Renal pelvis (tissue), 12 donors: Measurements from ENCODE around the gene ZGPAT. TPM values are rescaled to one million over a fixed set of nuclear protein-coding genes. Genes with fewer than 3 reads are reported as not detected.
"Not testable (repeated sequence)": the region's sequence is repeated elsewhere in the genome, so short reads cannot be mapped to it uniquely, and the experiment has no call there.

ENCODE experiments used
- DNase-seq: peaks from one replicate; pipeline ENCODE4 v3.0.0-alpha.2; 2013
- long read RNA-seq, 16 experiments: transcript quantifications; one replicate each; lab custom pipeline, GENCODE V29; 2026
- polyA plus RNA-seq, 3 donors: library from polyadenylated mRNA; unstranded; fragments of 120-200 nt; gene quantifications; one replicate each; pipeline ENCODE4 v1.2.1, GENCODE V29; 2013; ENCODE audit not compliant: insufficient read length in 3 of 3

ZGPAT gene, protein sequence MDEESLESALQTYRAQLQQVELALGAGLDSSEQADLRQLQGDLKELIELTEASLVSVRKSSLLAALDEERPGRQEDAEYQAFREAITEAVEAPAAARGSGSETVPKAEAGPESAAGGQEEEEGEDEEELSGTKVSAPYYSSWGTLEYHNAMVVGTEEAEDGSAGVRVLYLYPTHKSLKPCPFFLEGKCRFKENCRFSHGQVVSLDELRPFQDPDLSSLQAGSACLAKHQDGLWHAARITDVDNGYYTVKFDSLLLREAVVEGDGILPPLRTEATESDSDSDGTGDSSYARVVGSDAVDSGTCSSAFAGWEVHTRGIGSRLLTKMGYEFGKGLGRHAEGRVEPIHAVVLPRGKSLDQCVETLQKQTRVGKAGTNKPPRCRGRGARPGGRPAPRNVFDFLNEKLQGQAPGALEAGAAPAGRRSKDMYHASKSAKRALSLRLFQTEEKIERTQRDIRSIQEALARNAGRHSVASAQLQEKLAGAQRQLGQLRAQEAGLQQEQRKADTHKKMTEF
- polyA plus RNA-seq, result 10 to 100 TPM; 24.2 to 28.9 (median 24.8) TPM
- long read RNA-seq, donor 1, transcript ZGPAT-202 (7 exons, 1,871 nt), result major isoform, 6 of 8 reads
- long read RNA-seq, donor 1, partial matches to known transcripts, result 0 of 8 reads
- long read RNA-seq, donor 1, other reads (novel, unspliced or antisense), result 0 of 8 reads
- long read RNA-seq, donor 2, transcript ZGPAT-204 (7 exons, 1,890 nt), result major isoform, 5 of 37 reads
- long read RNA-seq, donor 2, partial matches to known transcripts, result 7 of 37 reads
- long read RNA-seq, donor 2, other reads (novel, unspliced or antisense), result 22 of 37 reads
- long read RNA-seq, donor 3, partial matches to known transcripts, result 0 of 2 reads
- long read RNA-seq, donor 3, other reads (novel, unspliced or antisense), result 0 of 2 reads
- long read RNA-seq, donor 4, partial matches to known transcripts, result 5 of 12 reads
- long read RNA-seq, donor 4, other reads (novel, unspliced or antisense), result 0 of 12 reads
- long read RNA-seq, donor 5, partial matches to known transcripts, result 0 of 21 reads
- long read RNA-seq, donor 5, other reads (novel, unspliced or antisense), result 19 of 21 reads
- long read RNA-seq, donor 6, partial matches to known transcripts, result 0 of 9 reads
- long read RNA-seq, donor 6, other reads (novel, unspliced or antisense), result 0 of 9 reads
- long read RNA-seq, donor 7, partial matches to known transcripts, result 0 of 5 reads
- long read RNA-seq, donor 7, other reads (novel, unspliced or antisense), result 0 of 5 reads
- long read RNA-seq, donor 8, partial matches to known transcripts, result 0 of 4 reads
- long read RNA-seq, donor 8, other reads (novel, unspliced or antisense), result 0 of 4 reads
- long read RNA-seq, donor 9, transcript ZGPAT-202 (7 exons, 1,871 nt), result major isoform, 7 of 9 reads
- long read RNA-seq, donor 9, partial matches to known transcripts, result 0 of 9 reads
- long read RNA-seq, donor 9, other reads (novel, unspliced or antisense), result 0 of 9 reads
- long read RNA-seq, donor 10, partial matches to known transcripts, result 0 of 5 reads
- long read RNA-seq, donor 10, other reads (novel, unspliced or antisense), result 0 of 5 reads
- long read RNA-seq, donor 11, partial matches to known transcripts, result 0 of 4 reads
- long read RNA-seq, donor 11, other reads (novel, unspliced or antisense), result 0 of 4 reads
- long read RNA-seq, donor 12, transcript ZGPAT-202 (7 exons, 1,871 nt), result major isoform, 6 of 11 reads
- long read RNA-seq, donor 12, partial matches to known transcripts, result 0 of 11 reads
- long read RNA-seq, donor 12, other reads (novel, unspliced or antisense), result 0 of 11 reads
- long read RNA-seq, donor 13, partial matches to known transcripts, result 6 of 9 reads
- long read RNA-seq, donor 13, other reads (novel, unspliced or antisense), result 0 of 9 reads
- long read RNA-seq, donor 14, partial matches to known transcripts, result 5 of 11 reads
- long read RNA-seq, donor 14, other reads (novel, unspliced or antisense), result 0 of 11 reads
- long read RNA-seq, donor 15, transcript ZGPAT-202 (7 exons, 1,871 nt), result major isoform, 13 of 20 reads
- long read RNA-seq, donor 15, partial matches to known transcripts, result 0 of 20 reads
- long read RNA-seq, donor 15, other reads (novel, unspliced or antisense), result 0 of 20 reads
- long read RNA-seq, donor 16, transcript ZGPAT-202 (7 exons, 1,871 nt), result major isoform, 5 of 9 reads
- long read RNA-seq, donor 16, partial matches to known transcripts, result 0 of 9 reads
- long read RNA-seq, donor 16, other reads (novel, unspliced or antisense), result 0 of 9 reads

DNA sequence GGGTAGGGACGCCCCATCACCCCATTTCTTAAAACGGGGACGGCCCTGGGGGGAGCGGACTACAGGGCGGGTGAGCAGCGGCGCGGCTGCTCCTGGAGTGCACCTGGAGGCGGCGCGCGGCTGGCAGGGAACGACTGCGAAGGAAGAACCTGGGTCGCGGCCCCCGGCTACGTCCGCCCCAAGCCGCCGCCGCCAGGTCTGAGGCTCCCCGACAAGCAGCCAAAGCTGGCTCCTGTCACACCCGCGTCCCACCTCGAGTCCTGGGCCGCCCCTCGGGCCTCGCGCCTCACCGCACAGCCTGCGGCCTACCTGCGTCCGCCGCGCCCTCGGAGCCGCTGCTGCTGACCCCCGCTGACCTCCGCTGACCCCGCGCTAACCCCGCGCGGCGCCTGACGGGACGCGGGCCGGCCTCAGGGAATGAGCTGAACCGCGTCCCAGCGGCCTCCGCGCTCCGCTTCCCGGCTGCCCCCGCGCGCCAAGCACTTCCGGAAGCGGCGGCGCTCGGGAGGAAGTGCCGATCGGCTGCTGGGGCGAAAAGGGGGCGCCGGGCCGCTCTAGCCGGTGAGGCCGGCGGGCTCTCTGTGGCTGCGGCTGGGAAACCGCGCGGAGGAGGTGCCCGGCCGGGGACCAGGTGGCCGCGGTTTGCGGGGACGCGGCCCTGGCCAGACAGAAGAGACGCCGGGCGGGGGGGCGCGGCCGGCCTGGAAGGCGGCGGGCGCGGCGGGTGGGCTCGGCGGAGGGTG is at the start of gene ZGPAT, which contains the start of gene ARFRP1:
ZGPAT (plus strand) TSS at position 482 of the 743 bp plus-strand sequence. CDS start 542 bp downstream, outside the sequence.
ARFRP1 (minus strand) TSS at position 419 of the 743 bp plus-strand sequence. CDS start 885 bp downstream, outside the sequence.
- DNase-seq, result peak; percentile 86

DNA sequence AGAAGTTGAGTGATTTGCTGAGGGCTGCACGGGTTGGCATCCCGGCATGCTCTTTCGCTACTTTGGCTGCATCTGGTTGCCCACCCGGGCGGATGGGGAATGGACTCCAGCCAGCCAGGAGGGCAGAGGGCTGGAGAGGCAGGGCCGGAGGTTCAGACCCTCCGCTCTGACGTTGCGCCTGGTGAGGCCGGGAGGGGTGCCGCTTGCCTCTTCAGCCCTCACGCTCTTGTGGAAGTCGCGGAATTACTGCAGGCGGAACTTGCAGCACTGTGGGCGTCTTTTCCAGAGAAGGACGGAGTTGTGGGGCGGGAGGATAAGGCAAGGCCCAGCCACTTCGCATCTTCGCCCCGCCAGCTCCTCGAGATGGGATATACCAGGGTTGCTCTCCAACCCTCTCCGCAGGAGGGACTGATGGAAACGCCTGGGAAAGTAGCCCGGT is 49.1 kb upstream of the ZGPAT start:
- no peak for DNase-seq

DNA sequence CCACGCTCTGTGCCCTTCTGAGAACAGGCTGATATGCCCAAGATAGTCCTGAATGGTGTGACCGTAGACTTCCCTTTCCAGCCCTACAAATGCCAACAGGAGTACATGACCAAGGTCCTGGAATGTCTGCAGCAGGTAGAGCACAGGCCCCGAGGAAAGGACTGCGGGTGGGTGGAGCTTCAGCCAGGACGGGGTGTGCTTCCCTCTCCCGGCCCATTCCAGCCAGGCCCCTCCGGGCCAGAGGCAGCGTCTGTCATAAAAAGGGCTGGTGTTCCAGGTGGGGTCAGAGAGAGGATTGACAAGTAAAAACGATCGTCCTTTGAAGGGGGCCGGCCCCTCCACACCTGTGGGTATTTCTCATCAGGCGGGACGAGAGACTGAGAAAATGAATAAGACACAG is 48.5 kb upstream of the ZGPAT start:
- no peak for DNase-seq

DNA sequence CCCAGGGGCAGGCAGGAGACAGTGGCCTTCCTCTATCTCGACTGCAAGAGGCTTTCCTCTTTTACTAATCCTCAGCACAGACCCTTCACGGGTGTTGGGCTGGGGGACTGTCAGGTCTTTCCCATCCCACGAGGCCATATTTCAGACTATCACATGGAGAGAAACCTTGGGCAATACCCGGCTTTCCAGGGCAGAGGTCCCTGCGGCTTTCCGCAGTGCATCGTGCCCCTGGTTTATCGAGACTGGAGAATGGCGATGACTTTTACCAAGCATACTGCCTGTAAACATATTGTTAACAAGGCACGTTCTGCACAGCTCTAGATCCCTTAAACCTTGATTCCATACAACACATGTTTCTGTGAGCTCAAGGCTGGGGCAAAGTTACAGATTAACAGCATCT is 47.7 kb upstream of the ZGPAT start:
- DNase-seq, result not testable (repeated sequence)

DNA sequence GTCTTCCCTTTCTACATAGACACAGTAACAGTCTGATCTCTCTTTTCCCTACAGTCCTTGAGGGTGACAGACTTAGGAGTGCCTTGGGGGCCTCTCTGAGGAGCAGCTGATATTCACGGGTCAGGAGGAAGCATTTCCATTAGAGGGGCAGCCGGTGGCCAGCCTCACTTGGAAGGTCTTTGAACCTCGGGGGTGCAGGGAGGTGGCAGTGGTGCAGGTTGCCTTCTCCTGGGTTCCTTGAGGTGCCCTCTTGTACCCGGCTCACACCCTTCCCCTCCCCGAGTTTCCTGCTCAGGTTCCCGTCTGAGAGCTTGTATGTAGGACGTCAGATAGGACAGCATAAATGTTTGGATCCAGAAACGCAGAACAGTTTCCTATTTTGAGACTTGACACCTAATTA is 47.2 kb upstream of the ZGPAT start:
- no peak for DNase-seq

DNA sequence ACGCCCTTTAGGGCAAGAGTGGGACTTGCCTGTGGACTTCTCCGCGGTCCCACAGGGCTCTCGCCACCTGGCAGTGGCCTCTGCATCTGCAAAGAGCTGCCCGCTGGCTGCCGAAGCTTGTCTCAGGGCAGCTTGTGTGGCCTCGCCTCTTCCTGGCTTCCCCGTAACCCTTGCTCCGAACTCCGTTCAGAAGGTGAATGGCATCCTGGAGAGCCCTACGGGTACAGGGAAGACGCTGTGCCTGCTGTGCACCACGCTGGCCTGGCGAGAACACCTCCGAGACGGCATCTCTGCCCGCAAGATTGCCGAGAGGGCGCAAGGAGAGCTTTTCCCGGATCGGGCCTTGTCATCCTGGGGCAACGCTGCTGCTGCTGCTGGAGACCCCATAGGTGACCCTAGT is 46.7 kb upstream of the ZGPAT start:
- DNase-seq, result no peak

DNA sequence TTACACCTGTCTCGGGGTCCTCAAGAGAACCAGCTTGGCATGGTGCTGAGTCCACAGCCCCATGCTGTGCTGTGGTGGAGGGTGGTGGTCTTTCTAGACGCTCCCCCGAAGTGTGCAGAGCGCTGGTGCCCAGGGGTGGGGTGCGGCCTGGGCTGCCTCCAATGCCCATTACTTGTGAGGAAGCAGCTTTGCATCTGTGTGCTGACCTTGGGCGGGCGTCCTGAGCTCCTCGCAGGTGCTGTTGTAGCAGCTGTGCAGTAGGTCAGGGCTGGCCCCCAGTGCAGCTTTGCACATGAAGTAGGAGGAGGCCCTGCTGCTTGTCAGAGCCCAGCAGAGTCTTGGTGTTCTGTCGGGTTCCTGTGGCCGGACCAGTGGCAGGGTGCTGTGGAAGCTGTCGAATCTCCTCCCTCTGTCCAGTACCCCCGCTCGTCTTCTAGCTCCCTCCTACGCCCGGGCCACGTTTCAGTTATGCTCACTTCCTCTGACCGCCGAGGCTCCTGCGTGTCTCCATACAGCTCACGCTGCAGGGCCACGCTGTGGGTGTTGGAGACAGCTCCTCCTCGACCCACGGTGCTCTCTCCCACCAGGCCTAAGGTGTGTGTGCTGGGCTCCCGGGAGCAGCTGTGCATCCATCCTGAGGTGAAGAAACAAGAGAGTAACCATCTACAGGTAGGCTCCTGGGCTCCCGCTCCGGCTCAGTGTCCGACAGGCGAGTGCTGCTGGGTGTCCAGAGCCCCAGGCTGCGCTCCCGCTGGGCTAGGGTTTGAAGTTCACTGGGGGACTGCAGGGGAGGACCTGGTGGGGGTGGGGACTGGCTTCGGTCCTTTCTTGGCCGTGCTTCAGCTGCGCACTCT is 45.7 kb upstream of the ZGPAT start:
- no peak for DNase-seq

DNA sequence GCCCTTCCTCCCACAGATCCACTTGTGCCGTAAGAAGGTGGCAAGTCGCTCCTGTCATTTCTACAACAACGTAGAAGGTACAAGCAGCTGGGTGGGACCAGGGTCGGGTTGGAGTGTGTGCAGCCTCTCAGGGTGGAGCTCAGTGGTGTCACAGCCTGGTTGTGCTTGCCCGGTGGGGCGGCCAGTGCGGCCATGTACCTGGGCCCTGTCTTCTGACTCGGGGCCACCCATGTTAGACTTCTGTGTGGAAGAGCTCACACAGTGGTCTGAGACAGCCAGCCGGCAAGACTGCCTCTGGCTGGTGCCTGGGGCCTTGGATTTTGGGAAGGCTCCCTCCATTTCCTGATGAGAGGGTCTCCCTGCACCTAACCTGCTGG is 45.0 kb upstream of the ZGPAT start:
- no peak for DNase-seq

DNA sequence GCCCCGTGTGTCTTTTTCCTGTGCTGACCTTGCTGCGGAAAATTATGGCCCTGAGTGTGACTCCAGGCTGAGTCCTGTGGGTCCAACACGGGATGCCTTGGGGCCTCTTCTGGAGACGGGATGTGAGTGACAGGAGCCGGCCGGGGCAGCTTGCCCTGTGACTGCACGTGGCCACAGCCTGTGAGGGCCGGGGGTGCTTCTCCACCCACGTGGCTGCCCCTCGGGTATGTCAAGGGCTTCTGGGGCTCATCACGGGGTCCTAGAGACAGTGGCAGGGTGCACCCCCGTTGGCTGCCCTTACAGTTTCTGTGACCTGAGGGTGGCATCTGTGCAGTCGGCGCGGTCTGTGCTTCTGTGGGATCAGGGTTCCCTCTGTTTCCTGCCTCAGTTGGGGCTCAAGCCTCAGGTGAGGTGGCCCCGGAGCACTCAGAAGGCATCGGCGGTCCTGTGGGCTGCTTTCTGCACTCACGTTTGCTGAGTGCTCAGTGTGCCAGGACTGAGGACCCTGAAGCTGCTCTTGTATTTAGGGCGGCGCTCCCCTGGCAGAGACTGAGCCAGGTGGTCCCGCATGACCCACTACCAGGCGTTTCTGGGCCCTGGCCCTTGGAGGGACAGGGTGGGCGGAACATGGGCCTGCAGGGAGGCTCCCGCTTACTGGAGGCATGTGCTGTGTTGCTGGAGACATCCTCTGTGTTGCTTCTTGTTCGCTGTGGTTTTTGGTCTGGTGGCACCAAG is 44.3 kb upstream of the ZGPAT start:
- DNase-seq, result no peak

DNA sequence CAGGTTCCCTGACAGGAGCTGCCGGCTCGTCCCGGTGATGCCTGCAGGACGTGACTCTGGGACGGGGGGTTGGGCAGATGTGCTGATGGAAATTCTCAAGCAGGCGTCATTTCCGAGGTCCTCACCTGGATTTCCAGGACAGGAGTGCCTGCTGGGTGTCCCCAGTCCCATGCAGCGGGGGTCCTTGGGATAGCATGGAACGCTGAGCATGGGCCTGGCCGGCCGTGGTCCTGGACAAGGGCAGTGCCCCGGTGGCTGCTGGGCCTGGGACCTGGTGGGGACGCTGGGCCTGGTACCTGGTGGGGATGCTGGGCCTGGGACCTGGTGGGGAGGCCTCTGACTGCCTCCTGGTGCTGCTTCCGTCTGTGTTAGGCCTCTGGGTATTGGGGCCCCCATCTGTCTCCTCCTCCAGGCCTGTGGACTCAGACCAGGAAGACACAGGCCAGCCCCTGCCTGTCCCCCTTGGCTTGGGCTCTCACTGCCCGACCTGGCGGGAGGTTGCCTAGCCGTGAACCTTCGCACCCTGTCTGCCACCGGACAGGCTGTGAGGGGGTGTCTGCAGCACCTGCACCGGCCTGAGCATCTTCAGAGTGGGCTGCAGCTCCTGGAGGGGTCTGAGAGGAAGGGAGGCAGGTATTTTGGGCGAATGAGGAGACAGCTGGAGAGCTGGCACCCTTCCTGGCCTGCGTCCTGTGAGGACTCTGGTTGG is 43.5 kb upstream of the ZGPAT start:
- no peak for DNase-seq

DNA sequence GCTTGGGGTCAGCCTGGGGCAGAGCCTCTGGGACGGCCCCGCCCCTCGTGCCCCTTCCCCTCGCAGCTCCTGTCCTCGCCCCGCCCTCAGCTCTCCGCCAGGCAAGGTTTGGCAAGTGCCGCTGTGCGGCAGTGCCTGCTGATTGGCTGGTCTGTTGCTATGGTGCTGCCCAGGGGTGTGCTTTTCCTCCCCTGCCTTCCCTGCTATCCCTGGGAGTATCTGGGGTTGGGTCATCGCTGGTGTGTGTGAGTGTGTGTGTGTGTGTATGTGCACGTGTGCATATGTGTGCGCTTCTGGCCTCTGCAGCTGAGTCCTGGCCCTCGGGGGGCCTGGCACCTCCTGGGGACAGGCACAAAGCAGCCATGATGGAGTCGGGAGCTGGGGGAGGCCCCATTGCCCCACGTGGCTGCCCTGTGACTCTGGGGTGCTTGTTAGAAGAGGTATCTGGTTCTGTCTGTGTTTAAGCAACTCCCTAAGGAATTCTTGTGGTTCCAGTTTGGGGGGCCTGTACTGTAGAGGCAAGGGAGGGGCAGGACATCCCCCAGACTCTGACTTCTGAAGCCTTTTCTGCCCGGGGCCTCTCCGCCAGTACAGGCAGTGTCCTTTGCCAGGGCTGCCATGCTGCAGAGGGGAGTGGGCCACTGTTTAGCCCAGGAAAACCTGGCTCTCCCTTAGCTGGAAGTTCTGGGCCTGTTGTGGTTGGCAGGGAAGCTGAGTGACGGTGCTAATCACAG is 42.8 kb upstream of the ZGPAT start:
- no peak for DNase-seq

DNA sequence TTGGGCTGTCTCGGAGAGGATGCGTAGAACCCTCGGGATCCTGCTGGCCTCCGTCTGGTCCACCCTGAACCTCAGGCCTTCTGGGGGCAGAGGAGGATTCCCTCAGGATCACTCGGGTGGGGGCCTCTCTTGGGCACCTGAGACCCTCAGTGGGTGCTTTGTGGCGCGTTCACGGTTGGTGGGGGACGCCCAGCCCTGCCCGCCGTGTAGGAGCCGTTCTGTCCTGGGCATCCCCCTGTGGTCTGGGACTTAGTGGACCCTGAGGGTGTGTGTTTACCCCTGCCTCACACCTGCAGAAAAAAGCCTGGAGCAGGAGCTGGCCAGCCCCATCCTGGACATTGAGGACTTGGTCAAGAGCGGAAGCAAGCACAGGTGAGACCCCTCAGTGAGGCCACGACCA is 42.1 kb upstream of the ZGPAT start:
- DNase-seq, result no peak

DNA sequence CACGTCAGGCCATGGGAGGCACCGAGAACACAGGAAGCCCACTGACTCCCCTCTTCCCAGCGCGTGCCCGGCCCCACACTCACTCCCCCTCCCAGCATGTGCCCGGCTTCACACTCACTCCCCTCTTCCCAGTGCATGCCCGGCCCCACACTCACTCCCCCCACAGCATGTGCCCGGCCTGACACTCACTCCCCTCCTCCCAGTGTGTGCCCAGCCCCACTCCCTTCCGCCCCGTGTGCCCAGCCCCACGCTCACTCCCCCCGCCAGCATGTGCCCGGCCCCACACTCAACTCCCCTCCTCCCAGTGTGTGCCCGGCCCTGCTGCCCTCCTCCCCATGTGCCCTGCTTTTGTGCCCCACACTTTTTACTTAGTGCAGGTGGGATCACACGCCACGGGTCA is 40.0 kb upstream of the ZGPAT start:
- DNase-seq, result no peak

DNA sequence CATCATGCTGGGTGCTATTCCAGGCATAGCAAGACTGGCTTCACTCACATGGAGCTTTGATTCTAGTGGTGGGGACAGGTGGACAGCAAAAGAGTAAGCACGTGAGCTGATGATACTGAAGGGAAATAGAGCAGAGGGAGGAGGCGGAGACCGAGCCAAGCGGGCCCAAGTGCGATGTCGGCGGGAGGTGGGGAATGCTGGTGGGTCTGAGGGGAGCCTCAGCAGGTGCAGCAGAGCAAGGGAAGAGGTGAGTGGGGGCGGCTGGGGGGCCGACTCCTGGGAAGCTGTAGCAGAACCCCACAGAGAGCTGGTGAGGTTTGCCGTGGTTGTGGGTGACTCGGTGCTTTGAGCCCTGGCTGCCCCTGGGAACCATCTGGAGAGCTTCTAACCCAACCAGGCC is 39.5 kb upstream of the ZGPAT start:
- no peak for DNase-seq

DNA sequence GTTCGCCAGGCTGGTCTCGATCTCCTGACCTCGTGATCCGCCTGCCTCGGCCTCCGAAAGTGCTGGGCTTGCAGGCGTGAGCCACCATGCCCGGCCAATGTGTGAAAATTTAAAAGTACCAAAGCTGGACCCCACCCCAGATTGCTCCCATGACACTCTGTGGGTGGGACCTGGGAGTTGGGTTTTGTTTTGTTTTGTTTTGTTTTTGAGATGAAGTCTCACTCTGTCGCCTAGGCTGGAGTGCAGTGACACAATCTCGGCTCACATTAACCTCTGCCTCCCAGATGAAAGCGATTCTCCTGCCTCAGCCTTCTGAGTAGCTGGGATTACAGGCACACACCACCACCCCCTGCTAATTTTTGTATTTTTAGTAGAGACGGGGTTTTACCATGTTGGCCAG is 36.1 kb upstream of the ZGPAT start:
- not testable (repeated sequence) for DNase-seq

DNA sequence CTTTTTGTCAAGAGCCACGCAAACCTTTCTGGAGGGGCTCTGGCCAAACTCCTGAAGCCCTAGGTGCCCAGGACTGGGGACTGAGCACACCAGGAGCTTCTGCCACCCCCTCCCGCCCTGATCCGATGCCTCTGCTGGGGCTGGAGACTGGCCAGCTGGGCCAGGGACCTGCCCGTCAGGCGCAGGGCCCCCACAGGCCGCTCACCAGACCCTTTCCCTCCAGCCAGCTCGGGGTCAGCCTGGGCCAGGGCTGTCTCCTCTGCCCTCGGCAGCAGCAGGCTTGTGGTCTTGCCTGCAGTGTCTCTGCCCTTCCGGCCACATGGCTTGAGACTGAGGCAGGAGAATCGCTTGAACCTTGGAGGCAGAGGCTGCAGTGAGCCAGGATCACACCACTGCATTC is 35.2 kb upstream of the ZGPAT start:
- no peak for DNase-seq
